Aorta (tissue), 5 donors: Measurements from ENCODE around the gene SYNGR2. TPM values are rescaled to one million over a fixed set of nuclear protein-coding genes. Genes with fewer than 3 reads are reported as not detected.

Source experiments
- ATAC-seq: fragments of 200-7000 bp; cut with Tn5 transposase; one replicate; pipeline ENCODE4 v1.9.1; 2022; ENCODE audit warnings: moderate library complexity; ENCODE audit not compliant: low FRiP score
- DNase-seq, 2 donors: peaks; one replicate each; pipeline ENCODE4 v3.0.0-alpha.2; 2020
- H3K27ac ChIP-seq, 2 donors: one replicate each; pipeline ENCODE4 v1.5.1; 2013; ENCODE audit warnings: low read length in 2 of 2, mild to moderate bottlenecking in 2 of 2, moderate library complexity in 2 of 2, control low read depth in 1 of 2, inconsistent platforms in 1 of 2, low read depth in 1 of 2
- H3K27me3 ChIP-seq, 2 donors: one replicate each; pipeline ENCODE4 v1.6.1; 2013; ENCODE audit warnings: control low read depth in 1 of 2, low read length in 1 of 2, mild to moderate bottlenecking in 1 of 2, moderate library complexity in 1 of 2; ENCODE audit not compliant: insufficient read depth in 2 of 2, control insufficient read depth in 1 of 2
- H3K36me3 ChIP-seq, 2 donors: one replicate each; pipeline ENCODE4 v1.6.1; 2013; ENCODE audit warnings: control low read depth in 1 of 2, low read length in 1 of 2, mild to moderate bottlenecking in 1 of 2; ENCODE audit not compliant: insufficient read depth in 2 of 2, control insufficient read depth in 1 of 2
- H3K4me1 ChIP-seq, 2 donors: one replicate each; pipeline ENCODE4 v1.6.1; 2013; ENCODE audit warnings: low read length in 2 of 2, control low read depth in 1 of 2, mild to moderate bottlenecking in 1 of 2, moderate library complexity in 1 of 2; ENCODE audit not compliant: insufficient read depth in 2 of 2, control insufficient read depth in 1 of 2
- H3K4me3 ChIP-seq, 2 donors: one replicate each; pipeline ENCODE4 v1.5.1; 2013; ENCODE audit warnings: low read length in 2 of 2, control low read depth in 1 of 2, mild to moderate bottlenecking in 1 of 2
- H3K9me3 ChIP-seq: one replicate; pipeline ENCODE4 v1.6.1; 2013; ENCODE audit warnings: mild to moderate bottlenecking, low read length; ENCODE audit not compliant: control insufficient read depth
- WGBS, 2 donors: extraction: QIAGEN DNeasy Blood & Tissue Kit; methylation state at CpG; one replicate each; pipeline ENCODE4 v1.1.7; 2013; 5-methylcytosine and 5-hydroxymethylcytosine counted together
- intact Hi-C, 2 donors: fragments of 100-400 bp; cut with DNase I; formaldehyde crosslinking; loops; one replicate each; pipeline versions ENCODE4 v1.14.2 to v1.15.0; 2022
- polyA plus RNA-seq, 2 donors: library from polyadenylated mRNA; stranded (reverse); fragments of 200-250 nt; gene quantifications; one replicate each; pipeline ENCODE4 v1.2.3, GENCODE V29; 2013
- total RNA-seq, 2 donors: library from RNA; stranded (reverse); fragmentation: NEBNext Ultra II Directional; extraction: Animal tissue kit (Norgen Biotek cat#: 25700); gene quantifications; one replicate each; pipeline ENCODE4 v1.2.1, GENCODE V29; 2021
- donor health status: healthy with polysubstance abuse.
- donor health status: Bipolar disorder and iron deficiency.
- donor health status: DM: no; HTN: no; CAD: no.
- donor health status: DM: no; HTN: no; CAD: no.
- donor health status: DM: yes; HTN: yes; CAD: no.

Gene SYNGR2
- total and polyA plus RNA-seq, 4 donors = 49.0 to 91.9 (median 68.8) TPM

DNA sequence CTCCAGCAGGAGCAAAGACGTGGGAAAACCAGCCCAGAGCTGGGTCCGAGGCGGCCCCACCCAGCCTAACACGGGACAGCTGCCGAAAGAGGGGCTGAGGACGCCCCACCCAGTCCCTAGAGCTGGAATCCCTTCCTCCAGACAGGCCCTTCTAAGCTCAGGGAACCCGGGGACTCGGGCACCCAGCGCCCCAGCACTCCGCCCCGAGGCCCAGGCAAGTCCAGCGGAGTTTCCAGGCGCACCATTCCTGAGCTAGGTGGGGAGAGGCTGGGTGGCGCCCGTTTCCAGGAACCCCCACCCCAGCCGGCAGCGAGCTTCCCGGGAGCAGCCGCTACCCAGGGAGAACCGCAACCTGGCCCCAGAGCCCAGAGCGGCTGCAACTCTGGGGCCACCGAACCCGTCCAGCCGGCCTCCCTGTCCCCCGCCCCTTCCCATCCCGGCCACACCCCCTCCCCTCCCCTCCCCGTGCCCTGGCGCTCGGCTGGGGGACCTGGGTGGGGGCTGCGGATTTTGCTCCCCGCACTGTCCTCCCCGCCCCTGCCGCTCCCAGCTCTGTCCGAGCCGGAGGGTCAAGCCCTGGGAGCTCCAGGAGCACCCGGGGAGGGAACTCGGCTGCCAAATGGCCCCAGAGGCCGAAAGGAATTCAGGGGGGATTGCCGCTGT, 40.4 kb upstream of the SYNGR2 start:
- 9 to 10% methylated on average over 36 to 39 of the region's 39 CpGs for WGBS, 2 donors
- Histone ChIP-seq H3K4me3 (peak overlapping the region in 1 of 2 donors; percentile 2), H3K4me1 (no peaks in the 10 kb centered on the region), H3K27me3 (no peaks in the 10 kb centered on the region), H3K36me3 (no peaks in the 10 kb centered on the region), H3K27ac (no peak overlapping the region), H3K9me3 (no peaks in the 10 kb centered on the region)
- no peak for ATAC-seq
- no peak for DNase-seq
- intact Hi-C loops = no loop called here

DNA sequence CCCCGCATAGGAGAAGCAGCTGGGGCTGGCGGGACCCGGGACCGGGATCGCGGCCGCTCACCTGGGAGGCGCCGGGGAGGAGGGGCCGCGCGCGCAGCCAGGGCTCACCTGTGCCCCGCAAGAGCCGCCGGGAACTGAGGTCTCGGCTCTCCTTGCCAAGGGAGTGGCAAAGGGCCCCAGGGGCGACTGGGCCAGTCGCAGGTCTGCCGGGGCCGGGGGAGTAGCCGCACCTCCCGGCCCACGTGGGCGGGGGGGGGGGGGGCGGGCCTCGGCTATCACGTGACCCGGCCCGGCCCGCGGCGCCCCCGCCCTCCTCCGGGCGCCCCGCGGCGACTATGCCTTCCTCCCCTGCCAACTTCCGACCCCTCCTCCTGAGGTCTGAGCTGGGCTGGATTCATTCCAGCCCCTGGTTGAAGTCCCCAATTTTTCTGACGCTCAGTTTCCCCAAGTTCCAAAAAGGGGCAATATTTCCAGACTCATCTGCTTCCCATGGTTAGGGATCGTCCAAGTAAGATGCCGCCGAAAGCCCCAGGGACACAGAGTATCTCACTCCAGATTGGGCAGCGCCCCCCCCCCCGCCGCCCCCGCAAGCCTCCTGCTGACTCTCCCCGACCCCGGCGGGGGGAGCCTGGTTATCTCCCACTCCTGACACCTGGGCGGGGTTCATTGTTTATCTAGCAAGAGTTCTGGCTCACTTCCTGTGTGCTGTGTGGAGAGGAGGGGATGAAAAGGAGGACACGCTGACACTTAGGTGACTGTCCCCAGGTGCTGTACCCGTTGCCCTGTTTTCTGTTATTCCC, 39.6 kb upstream of the SYNGR2 start, which contains the start of gene TMC6:
Gene TMC6 (minus strand): TSS at position 205 of the 800 bp plus-strand sequence. CDS start 1,923 bp downstream, outside the sequence.
- intact Hi-C loops = no loop called here

DNA sequence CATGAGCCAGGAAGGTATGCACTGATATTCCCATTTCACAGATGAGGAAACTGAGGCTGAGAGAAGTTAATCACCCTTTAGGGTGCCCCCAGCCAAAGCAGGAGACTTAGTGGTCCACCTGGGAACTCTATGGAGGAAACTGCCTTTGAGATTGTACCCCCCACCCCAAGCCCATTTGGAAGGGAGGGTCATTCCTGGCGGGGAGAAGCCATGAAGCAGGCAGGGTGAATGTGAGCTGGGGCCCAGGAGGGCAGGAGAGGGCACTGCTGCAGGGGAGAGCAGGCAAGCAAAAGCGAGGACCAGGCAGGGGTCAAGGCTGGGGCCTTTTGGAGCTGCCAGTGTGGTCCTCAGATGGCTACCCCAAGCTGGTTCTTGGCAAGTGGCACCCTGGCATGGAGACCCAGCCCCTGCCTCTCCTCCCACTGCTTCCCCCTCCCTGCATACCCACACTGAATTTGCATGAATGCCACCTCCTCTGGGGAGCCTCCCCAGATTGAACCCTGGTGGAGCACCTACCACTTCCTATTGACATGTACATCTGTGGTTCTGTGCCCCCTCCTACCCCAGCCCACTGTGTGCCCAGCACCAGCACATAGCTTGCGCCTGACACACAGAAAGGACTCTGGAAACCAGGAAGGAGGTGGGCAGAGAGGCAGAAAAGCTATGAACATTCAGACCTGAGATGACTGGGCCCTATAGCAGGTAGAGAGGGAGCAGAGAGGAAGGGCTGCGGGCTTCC, 38.9 kb upstream of the SYNGR2 start:
- no peak for DNase-seq
- H3K27me3 ChIP-seq = no peaks in the 10 kb centered on the region
- H3K4me1 ChIP-seq = no peaks in the 10 kb centered on the region
- no peaks in the 10 kb centered on the region for H3K36me3 ChIP-seq
- H3K27ac ChIP-seq = no peak overlapping the region
- no peak overlapping the region for H3K4me3 ChIP-seq
- intact Hi-C loops = no loop called here
- H3K9me3 ChIP-seq = no peaks in the 10 kb centered on the region
- WGBS, 2 donors = 93 to 95% methylated on average over 4 of the region's 4 CpGs
- no peak for ATAC-seq

More for the DNA sequence above, 39.6 kb upstream of the SYNGR2 start, which contains the start of gene TMC6:
- ATAC-seq = no peak
- peak; percentile 48 to 79 for DNase-seq
- WGBS, 2 donors = 12% methylated on average over 41 to 54 of the region's 54 CpGs
- H3K27me3 ChIP-seq = no peaks in the 10 kb centered on the region
- no peak within 1 kb of the TSS for H3K27ac ChIP-seq
- no peaks in the 10 kb centered on the region for H3K36me3 ChIP-seq
- H3K4me1 ChIP-seq = no peaks in the 10 kb centered on the region
- peak within 1 kb of the TSS in 1 of 2 donors; percentile 2 for H3K4me3 ChIP-seq
- no peaks in the 10 kb centered on the region for H3K9me3 ChIP-seq

DNA sequence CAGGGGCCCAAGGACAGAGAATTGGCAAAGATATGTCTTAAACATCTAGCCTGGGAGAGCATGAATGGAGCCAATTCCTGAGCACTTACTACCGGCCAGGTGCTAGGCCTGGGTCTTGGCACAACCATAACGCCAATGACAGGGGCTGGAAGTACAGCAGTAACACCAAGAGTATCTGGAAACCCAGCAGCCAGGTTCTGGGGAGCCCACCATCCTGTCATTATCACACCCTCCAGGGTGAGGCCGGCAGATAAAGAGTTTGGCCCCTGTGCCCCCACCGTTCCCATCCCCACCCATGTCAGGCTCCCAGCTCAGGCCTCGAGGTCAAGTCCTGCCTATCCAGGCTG, 38.3 kb upstream of the SYNGR2 start:
- intact Hi-C loops = no loop called here
- Histone ChIP-seq H3K4me1 (no peaks in the 10 kb centered on the region), H3K27me3 (no peaks in the 10 kb centered on the region), H3K27ac (no peak overlapping the region), H3K9me3 (no peaks in the 10 kb centered on the region), H3K36me3 (no peaks in the 10 kb centered on the region), H3K4me3 (no peak overlapping the region)
- ATAC-seq = no peak
- 81 to 88% methylated on average over 5 of the region's 5 CpGs for WGBS, 2 donors
- DNase-seq = no peak

DNA sequence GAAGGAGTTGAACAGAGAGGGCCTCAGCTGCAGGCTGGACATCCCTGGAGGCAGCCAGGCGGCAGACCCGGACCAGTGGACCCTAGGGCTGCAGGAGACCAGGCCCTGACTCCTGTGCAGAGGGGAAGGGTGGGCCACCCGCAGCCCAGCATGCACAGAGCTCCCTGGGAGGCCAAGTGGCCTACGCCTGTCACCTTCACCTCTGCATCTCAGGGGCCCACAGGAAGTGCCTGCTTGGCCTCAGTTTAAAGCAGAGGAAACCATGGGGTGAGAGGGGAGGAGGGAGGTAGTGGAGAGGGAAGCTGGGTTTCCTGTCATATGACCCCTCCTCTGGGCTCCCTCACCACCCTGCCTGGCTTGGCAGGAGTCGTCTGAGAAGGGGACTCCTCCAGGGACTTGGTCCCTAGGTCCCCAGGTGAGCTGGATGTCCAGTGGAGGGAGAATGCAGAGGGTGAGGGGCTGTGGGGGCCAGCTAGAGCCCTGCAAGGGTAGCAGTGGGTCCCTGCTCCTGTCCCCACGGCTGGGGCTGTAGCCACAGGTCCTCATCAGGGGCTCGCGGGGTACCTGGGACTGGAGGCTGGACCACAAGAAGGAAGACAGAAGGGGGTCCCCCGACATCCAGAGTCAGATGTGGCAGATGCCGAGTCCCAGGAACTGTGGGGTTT, 37.8 kb upstream of the SYNGR2 start, which contains the start of gene TMC8:
Gene TMC8 (plus strand): TSS at position 335 of the 665 bp plus-strand sequence. CDS start 818 bp downstream, outside the sequence.
- Histone ChIP-seq H3K4me3 (no peak within 1 kb of the TSS), H3K36me3 (no peaks in the 10 kb centered on the region), H3K27me3 (no peaks in the 10 kb centered on the region), H3K9me3 (no peaks in the 10 kb centered on the region), H3K27ac (no peak within 1 kb of the TSS), H3K4me1 (no peaks in the 10 kb centered on the region)
- intact Hi-C loops = no loop called here
- ATAC-seq = no peak
- 85 to 95% methylated on average over 10 of the region's 10 CpGs for WGBS, 2 donors
- no peak for DNase-seq

DNA sequence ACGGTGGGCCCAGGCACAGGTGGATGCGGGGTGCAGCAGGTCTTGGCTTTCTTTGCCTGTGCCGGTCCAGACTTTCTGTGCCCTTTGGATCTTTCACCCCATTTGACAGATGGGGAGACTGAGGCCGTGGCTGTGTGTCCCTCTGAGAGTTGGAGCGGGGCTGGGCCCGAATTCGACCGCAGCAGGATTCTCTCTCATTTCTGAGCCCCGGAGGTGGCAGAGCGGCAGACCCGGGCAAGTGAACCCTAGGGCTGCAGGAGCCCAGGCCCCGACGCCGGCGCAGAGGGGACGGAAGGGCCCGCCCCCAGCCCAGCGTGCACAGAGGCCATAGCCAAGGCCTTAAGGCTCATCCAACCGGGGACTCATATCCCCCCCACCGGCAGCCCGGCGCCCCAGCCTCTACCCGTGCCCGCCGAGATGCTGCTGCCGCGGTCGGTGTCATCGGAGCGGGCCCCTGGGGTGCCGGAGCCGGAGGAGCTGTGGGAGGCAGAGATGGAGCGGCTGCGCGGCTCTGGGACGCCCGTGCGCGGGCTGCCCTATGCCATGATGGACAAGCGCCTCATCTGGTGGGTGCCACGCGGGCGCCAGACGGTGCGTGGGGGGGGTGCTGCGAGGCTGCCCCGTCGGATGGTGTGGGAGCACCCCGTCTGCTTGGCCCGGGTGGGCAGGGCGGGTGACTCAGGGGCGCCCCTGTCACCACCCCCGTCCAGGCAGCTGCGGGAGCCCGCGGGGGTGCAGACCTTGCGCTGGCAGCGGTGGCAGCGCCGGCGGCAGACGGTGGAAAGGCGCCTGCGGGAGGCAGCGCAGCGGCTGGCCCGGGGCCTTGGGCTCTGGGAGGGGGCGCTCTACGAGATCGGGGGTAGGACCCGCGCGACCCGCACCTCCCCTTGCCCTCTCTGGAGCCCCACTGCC, 37.0 kb upstream of the SYNGR2 start:
- no peak overlapping the region for H3K27ac ChIP-seq
- no peaks in the 10 kb centered on the region for H3K9me3 ChIP-seq
- DNase-seq (peak in 1 of 2 donors; percentile 82), ATAC-seq (no peak)
- H3K4me3 ChIP-seq = no peak overlapping the region
- intact Hi-C loops = no loop called here
- WGBS, 2 donors = 22 to 34% methylated on average over 51 to 74 of the region's 74 CpGs
- no peaks in the 10 kb centered on the region for H3K4me1 ChIP-seq
- H3K36me3 ChIP-seq = no peaks in the 10 kb centered on the region
- no peaks in the 10 kb centered on the region for H3K27me3 ChIP-seq

DNA sequence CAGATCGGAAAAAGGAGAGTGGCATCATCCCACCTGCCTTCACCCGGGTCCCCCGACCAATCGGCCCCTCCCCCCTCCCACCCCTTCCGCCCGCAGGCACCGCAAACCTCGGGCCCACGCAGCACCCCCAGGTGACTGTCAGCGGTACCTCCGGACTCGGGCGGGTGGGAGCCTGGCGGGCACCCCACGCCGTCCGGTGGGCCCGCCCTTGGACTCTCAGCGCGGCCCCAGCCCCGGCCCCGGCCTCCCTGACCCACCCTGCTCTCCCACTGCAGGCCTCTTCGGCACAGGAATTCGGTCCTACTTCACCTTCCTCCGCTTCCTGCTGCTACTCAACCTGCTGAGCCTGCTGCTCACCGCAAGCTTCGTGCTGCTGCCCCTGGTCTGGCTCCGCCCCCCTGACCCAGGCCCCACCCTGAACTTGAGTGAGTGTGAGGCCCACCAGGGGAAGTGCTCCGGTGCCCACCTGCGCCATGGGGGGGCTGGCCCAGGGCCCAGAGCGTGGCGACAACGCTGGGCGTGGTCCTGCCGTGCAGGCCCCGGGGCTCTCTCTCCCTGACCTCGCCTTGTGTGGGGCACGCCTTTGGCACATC, 36.2 kb upstream of the SYNGR2 start:
- Histone ChIP-seq H3K36me3 (no peaks in the 10 kb centered on the region), H3K4me3 (no peak overlapping the region), H3K9me3 (no peaks in the 10 kb centered on the region), H3K4me1 (no peaks in the 10 kb centered on the region), H3K27ac (no peak overlapping the region), H3K27me3 (no peaks in the 10 kb centered on the region)
- WGBS, 2 donors = 28 to 39% methylated on average over 23 to 38 of the region's 38 CpGs
- ATAC-seq (no peak), DNase-seq (peak in 1 of 2 donors; percentile 54)
- intact Hi-C loops = no loop called here
